Fibroblast of mammary gland (primary cell): ENCODE results near the gene PLIN4.
A peak's percentile ranks its signal among the peaks of the same experiment; 100 is the strongest.

Experiments
- DNase-seq: peaks from one replicate; pipeline ENCODE4 v3.0.0-alpha.2; 2010; ENCODE audit warnings: low read depth
- H3K4me3 ChIP-seq: 2 replicates; pipeline ENCODE4 v1.5.1; 2011; ENCODE audit warnings: low read depth, mild to moderate bottlenecking, low read length, moderate library complexity; ENCODE audit not compliant: control insufficient read depth
- TF ChIP-seq, protein P1 (sequence below): conservative IDR thresholded peaks from 2 replicates; pipeline ENCODE4 v1.5.1; 2011; ENCODE audit warnings: low read depth, low read length, inconsistent platforms; ENCODE audit not compliant: control insufficient read depth, insufficient read depth

The PLIN4 gene

DNA sequence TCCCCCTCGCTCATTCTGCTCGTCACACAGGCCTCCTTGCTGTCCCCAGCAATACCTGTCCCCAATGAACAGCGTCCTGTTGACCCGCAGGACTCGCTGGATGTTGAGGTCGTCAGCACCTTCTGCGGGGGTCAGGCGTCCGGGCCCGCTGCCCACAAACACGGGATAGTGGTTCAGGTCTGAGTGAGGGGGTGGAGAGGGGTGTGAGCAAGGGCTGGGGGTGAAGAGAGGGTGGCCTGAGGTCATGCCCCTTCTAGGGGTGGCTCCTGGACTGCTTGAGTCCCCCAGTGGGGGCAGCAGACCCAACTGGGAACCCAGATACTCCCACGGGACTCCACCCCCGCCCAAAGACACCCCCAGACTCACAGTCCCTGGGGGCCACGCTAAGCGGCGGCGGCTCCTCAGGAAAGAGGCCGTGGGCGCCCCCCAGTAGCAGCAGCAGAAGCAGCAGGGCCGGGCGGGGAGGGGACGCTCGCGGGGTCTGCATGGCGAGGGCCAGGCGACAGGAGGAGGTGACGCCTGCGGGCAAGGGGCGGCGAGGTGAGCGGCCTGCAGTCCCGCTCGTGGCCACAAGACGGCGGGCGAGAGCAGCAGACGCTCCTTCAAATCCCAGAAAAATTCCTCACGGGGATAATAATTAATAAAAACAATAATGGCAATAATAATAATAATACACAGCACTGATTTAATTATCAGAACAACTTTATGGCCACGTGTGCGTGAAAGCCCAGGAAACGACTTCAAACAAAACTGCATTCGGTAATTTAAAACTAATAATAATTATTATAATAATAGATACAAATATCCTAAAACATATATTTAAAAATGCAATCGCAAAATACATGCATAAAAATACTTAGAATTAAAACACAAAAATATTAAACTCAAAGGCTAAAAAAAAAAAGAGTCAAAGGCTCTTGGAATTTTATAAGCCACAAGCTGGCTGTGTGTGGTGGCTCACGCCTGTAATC, 40.0 kb upstream of the PLIN4 start:
- no peak overlapping the region for H3K4me3 ChIP-seq
- TF ChIP-seq, protein P1, sequence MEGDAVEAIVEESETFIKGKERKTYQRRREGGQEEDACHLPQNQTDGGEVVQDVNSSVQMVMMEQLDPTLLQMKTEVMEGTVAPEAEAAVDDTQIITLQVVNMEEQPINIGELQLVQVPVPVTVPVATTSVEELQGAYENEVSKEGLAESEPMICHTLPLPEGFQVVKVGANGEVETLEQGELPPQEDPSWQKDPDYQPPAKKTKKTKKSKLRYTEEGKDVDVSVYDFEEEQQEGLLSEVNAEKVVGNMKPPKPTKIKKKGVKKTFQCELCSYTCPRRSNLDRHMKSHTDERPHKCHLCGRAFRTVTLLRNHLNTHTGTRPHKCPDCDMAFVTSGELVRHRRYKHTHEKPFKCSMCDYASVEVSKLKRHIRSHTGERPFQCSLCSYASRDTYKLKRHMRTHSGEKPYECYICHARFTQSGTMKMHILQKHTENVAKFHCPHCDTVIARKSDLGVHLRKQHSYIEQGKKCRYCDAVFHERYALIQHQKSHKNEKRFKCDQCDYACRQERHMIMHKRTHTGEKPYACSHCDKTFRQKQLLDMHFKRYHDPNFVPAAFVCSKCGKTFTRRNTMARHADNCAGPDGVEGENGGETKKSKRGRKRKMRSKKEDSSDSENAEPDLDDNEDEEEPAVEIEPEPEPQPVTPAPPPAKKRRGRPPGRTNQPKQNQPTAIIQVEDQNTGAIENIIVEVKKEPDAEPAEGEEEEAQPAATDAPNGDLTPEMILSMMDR: peak; percentile 80
- no peak for DNase-seq

DNA sequence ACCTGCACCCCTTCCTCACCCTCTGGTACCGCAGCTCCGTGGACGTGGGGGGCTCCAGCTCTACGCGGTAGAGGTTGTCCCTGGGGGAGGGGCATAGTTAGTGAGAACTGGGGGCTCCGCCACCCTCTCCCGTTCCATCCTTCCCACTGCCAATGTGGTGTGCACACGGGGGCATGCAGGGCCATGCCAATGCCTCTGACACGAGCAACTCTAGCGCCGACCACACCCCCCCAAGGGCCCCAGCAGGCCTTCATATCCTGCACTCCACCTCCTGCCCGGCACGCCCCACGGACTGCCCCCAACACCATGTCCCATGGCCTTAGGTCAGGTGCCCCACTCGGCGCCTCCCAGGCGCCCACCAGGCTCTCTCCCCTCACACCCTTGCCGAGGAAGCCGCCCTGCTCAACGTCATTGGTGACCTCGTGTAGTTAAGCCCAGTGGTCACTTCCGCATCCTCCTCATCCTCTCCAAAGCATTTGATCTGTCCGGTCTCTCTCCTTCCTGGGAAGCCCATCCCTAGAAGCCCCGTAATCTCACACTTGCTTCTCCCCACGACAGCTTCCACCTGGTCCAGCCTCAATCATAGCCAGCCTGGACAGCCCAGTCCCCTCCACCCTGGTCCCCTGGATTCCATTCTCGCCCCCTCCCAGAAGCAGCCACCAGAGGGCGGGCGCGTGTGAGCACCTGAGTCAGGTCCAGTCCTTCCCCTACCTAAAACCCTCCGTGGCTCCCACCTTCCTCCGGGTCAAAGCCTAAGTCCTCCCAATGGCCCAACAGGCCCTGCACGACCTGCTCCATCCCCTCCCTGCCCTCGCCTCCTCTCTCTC, 39.1 kb upstream of the PLIN4 start:
- no peak for DNase-seq
- TF ChIP-seq, protein P1: no peak
- H3K4me3 ChIP-seq: no peak overlapping the region

DNA sequence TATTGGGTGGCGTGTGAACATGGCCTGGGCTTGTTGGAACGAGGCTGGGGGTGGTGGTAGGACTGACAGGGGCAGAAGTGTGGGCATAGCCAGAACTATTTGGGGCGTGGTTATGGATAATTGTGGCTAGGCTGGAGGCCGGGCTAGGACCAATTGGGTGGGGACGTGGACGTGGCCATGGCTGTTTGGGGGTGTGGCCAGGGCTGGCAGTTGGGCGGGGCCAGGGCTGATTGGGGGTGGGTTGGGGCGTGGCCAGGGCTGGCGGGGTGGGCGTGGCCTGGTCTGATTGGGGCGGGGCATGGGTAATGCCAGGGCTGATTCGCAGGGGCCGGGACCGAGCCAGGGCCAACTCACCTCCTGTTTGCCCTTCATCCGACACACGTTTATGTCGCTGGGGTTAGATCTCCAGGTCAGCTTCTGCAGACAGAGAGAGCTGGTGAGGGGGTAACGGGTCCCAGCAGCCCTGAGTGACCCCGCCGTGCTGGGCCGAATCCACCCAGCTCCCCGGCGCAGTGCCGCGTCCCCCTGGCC, 38.4 kb upstream of the PLIN4 start:
- TF ChIP-seq, protein P1: no peak
- H3K4me3 ChIP-seq: no peak overlapping the region
- DNase-seq: peak; percentile 23

DNA sequence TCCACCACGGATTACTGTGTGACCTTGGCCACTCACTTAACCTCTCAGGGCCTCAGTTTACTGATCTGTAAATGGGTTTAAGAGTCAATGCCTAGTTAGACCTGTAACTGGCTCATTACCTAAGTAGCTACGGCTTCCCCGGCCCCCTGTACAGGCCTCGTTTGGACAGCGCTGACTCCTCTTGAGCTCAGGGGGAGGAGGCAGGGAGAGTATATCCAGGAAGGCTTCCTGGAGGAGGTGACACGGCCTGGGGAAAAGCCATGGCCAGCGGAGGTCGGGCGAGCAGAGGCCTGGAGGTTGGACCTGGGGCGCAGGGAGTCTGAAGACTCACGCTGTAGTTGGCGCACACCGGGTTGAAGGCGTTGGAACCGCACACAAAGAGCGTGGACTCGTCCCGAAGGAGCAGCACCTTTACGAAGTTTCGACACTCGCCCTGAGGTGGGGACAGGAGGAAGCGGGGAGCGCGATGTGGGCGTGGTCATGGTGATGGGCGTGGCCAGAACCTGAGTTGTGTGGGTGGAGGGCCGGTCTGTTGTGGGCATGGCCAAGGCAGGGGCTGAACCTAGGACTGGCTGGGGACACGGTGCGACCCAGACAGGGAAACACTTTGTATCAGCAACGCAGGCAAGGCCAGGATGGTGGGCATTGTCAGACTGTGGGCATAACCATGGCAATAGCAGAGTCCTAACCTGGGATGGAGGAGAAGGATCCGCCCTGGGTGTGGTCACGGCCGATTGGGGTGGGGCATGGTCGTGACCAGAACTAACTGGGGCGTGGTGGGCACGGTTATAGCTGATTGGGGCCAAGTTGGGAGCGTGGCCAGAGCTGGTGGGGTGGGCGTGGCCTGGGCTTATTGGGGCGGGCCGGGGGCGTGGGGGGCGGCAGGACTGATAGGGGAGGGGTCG, 37.6 kb upstream of the PLIN4 start:
- no peak for DNase-seq
- H3K4me3 ChIP-seq: no peak overlapping the region
- TF ChIP-seq, protein P1: no peak

DNA sequence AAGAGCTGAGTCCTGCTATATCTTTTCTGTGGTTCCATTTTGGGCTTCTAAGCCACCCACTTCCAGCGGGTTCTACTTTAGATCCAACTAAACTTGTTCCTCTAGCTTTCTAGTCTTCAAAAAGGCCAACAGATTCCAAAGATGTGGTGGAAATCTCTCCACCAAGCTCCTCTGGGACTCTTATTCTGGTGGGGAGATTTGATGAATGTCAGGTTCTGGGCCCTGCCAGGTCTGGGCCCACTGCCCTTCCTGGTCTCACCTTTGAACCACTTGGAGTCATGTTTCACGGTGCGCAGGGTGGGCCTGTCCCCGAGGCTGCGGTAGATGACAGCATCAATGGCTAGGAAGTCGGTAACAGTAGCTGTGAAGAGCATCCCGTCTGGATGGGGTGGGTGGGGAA, 36.4 kb upstream of the PLIN4 start:
- no peak overlapping the region for H3K4me3 ChIP-seq
- DNase-seq: no peak
- TF ChIP-seq, protein P1: no peak

DNA sequence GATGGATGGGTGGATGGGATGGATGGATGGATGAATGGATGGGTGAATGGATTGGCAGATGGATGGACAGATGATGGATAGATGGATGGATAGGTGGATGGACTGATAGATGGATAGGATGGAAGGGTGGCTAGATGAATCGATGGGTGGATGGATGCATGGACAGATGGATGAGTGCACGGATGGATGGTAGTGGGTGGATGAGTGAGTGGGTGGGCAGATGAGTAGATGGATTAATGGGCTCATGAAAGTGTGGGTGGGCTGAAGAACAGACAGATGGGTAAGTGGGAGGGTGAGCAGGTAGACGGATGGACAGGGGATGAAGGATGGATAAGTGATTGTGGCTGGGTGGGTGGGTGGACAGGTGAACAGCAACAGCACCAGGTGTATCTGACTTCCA, 35.5 kb upstream of the PLIN4 start:
- TF ChIP-seq, protein P1: no peak
- DNase-seq: no peak
- no peak overlapping the region for H3K4me3 ChIP-seq
